GM19043 (cell line): ENCODE measurements around the gene LYPLAL1.
A peak's percentile ranks its signal among the peaks of the same experiment; 100 is the strongest.
"Not testable (repeated sequence)": the region's sequence is repeated elsewhere in the genome, so short reads cannot be mapped to it uniquely, and the experiment has no call there.

Source experiments
- ATAC-seq: cut with Tn5 transposase; IDR thresholded peaks from one replicate; pipeline ENCODE4 v1.9.1; 2021; ENCODE audit warnings: low read depth; ENCODE audit not compliant: unreplicated experiment

LYPLAL1 gene

DNA sequence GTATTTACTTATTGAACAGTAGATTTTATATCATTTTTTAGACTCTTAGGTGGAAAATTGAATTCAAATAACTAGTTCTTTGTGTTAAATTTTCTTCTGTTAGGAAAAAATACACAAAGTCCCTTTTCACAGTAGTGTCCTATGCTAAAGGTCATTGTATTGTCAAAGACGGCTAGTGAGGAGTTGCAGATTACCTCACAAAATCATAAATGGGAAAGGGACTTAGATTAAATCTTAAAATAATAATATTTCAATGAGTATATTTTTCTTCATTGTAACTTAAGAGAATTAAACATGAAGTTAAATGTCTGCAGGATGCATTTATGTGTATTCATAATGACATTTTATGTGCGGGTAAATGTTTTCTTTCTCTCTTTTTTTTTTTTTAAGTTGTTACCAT is 32.7 kb downstream of the LYPLAL1 start:
- no peak for ATAC-seq

DNA sequence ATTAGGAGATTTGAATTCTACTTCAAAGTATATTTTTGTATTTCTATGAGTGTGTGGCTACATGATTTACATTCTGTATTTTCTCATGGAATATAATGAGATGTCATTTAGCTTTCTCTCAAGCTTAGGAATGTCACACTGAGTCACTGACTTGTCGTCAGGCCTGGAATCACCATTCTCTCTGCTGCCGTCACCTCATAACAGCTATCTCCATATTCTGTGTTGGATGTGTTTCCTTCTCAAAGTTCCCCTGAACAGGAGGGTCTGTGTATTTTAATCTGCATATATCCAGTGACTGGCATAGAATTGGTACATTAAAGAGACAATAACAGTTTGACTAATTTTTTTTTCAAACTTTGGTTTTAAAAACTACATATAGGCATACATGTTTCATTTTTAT is 35.9 kb downstream of the LYPLAL1 start:
- no peak for ATAC-seq

- no peak for ATAC-seq
Observed at GRCh38 chr1:219210067-219210466, 36.4 kb downstream of the LYPLAL1 start.

GRCh38 chr1:219215477-219215876 is 41.8 kb downstream of the LYPLAL1 start:
- ATAC-seq: no peak

DNA sequence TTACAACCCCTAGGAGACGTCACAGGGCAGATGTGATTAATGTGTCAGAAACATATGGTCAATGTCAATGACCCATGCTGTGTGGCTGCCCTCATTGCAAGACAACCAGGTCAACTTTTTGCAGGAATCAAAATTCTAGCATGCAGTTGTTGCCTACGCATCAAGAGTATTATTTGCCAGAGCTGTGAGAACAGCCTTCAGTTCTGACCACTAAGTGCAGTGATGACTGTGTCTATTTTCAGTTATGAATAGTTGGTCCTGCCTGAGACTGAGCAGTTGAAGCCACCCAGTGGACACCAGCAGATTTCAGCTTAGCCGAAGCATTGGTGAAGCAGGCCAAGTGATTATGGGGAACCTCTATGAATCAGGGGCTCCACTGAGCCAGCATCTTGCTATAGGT is 47.3 kb downstream of the LYPLAL1 start:
- ATAC-seq: peak; percentile 87

DNA sequence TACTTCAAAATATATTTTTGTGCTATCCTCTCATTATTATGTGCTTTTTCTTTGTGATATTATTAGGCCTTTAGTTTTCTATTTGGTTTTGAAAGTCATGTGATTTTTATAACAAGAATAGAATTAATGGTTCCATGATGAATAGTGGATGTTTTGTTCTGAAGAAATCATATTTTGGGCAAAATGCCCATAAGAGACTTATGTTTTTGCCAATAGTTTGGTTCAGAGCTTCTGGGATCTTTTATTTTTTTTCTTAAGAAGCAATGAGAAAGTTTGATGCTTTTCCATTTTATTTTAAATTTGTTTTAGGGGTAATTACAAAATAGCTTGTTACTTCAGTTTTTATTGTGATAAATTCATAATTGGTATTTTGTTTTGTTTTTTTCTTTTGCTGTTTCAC is 49.8 kb downstream of the LYPLAL1 start:
- no peak for ATAC-seq

GRCh38 chr1:219226196-219226595 is 52.5 kb downstream of the LYPLAL1 start:
- no peak for ATAC-seq

- ATAC-seq: no peak
Observed at GRCh38 chr1:219227360-219228057, 53.8 kb downstream of the LYPLAL1 start.

DNA sequence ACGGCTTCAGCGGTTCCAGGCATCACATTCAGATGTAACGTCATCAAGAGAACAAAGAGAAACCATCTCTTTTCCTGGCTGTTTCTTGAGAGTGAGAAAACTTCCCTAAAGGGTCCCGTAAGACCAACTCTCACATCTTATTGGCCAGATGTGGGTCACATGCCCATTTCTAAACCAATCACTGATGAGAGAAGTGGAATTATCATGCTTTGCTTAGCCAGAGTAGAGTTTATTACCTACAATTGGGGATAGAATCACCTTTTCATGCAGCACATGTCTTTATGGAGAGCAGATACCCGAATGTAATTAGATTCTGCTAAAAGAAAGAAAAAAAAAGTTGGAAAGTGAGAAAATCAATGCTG is 54.4 kb downstream of the LYPLAL1 start:
- ATAC-seq: no peak

GRCh38 chr1:219232890-219233289 is 59.2 kb downstream of the LYPLAL1 start:
- no peak for ATAC-seq

DNA sequence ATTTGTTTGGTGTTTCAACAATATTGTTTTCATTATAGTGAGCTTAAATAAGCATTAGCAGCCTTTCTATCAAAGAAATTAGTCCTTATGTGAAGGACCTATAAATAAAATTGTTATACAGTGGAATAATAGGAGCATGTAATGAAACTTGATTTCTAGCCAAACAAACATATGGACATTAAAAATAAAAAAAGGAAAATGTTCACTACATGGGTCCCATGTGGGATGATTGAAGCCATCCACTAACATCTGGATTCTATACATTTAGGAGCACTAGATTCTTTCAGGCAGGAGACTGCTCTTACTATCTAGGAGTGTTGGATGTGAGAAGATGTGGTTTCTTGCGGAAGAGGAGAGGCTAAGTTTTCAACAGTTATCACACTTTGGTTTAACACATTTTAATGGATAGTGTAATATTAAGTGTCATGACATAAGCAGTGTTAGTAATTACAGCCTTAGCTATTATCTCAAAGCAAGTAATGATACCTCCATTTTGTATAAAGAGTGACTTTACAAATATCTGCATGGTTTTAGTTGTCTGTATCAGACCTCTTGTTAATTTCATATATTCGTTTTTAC is 62.3 kb downstream of the LYPLAL1 start:
- ATAC-seq: no peak

DNA sequence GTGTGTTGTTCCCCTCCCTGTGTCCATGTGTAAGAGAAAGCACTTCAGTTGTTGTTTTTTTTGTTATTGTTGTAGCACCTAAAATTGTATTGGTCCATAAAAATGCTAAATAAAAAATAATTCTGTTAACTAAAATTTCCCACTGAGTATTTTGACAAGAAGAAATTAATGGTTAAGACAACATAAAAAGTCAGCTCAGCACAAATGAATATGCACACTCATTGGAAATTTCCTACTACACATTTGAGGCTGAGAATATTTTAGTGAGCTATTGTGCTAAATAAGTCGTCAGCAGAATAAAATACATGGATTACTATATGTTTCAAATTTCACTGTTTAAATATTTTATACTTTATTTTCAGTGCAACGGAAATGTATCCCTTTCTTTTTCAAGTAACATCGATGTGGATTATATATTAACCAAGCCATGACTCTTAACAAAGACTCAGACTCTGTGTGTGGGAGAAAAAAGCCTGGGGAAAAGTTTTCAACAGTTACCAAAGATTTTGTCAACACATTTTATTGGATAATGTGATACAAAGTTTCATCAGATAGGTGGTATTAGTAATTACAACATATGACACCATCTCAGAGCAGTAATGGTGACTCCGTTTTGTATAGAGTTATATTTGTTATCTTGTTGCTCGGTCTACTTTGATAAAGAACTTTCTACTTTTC is 63.4 kb downstream of the LYPLAL1 start:
- no peak for ATAC-seq

GRCh38 chr1:219239518-219239917 is 65.8 kb downstream of the LYPLAL1 start:
- no peak for ATAC-seq

GRCh38 chr1:219244864-219245263 is 71.2 kb downstream of the LYPLAL1 start:
- ATAC-seq: no peak

DNA sequence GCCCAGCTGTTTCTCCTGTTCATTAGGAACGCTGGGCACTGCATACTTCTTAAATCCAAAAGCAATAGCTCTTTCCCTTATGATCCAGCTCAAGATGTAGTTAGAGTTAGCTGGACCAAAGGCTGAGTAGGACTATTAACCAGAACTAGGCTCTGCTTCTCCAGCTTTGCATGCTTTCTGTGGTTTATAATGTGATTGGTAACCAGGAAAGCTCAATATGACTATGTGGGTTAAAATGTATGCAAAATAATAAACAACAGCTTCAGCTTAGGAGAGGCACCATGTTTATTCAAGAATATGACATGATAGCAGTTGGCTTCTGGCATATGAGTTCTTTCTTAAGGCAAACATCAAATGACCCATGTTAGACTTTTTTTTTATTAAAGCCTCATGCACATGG is 73.8 kb downstream of the LYPLAL1 start:
- no peak for ATAC-seq

GRCh38 chr1:219250468-219250867 is 76.8 kb downstream of the LYPLAL1 start:
- ATAC-seq: not testable (repeated sequence)

- ATAC-seq: no peak
Observed at GRCh38 chr1:219257751-219258150, 84.1 kb downstream of the LYPLAL1 start.

GRCh38 chr1:219261454-219261853 is 87.8 kb downstream of the LYPLAL1 start:
- no peak for ATAC-seq
